Choroid plexus epithelial cell (primary cell): ENCODE data around the gene DDX59.

Source experiments
- DNase-seq: peaks from one replicate; pipeline ENCODE4 v3.0.0-alpha.2; 2010; ENCODE audit warnings: low read depth
- H3K4me3 ChIP-seq: 2 replicates; pipeline ENCODE4 v1.5.1; 2011; ENCODE audit warnings: low read depth, mild to moderate bottlenecking, control low read depth, low read length, moderate library complexity
- CTCF ChIP-seq: conservative IDR thresholded peaks from 2 replicates; pipeline ENCODE4 v1.5.1; 2011; ENCODE audit warnings: low read depth, mild to moderate bottlenecking, control low read depth, inconsistent platforms, low read length, moderate library complexity

Gene DDX59

GRCh38 chr1:200626853-200627534 is 42.7 kb downstream of the DDX59 start:
- DNase-seq, result no peak
- TF ChIP-seq CTCF, result no peak
- H3K4me3 ChIP-seq, result no peak overlapping the region

- no peak overlapping the region for H3K4me3 ChIP-seq
- peak; percentile 60 for DNase-seq
- TF ChIP-seq CTCF, result no peak
Observed at GRCh38 chr1:200625381-200625824, 44.3 kb downstream of the DDX59 start.

GRCh38 chr1:200624679-200625335 is 44.9 kb downstream of the DDX59 start:
- TF ChIP-seq CTCF, result no peak
- DNase-seq, result peak; percentile 15

GRCh38 chr1:200620273-200621131 is 49.2 kb downstream of the DDX59 start, which contains the start of gene KIF14:
KIF14 (minus strand) TSS chr1:200620751; CDS start chr1:200618723, 2,028 bp downstream.
- peak within 1 kb of the TSS; percentile 94 for H3K4me3 ChIP-seq
- DNase-seq, result peak; percentile 90
- no peak for TF ChIP-seq CTCF

More at GRCh38 chr1:200624679-200625335, 44.9 kb downstream of the DDX59 start:
- H3K4me3 ChIP-seq, result no peak overlapping the region

- TF ChIP-seq CTCF, result no peak
- DNase-seq, result no peak
- H3K4me3 ChIP-seq, result peak overlapping the region; percentile 94
Observed at GRCh38 chr1:200619894-200620272, 49.8 kb downstream of the DDX59 start.

GRCh38 chr1:200610846-200611245 is 58.9 kb downstream of the DDX59 start:
- DNase-seq, result peak; percentile 75

More at GRCh38 chr1:200610846-200611245, 58.9 kb downstream of the DDX59 start:
- H3K4me3 ChIP-seq, result no peak overlapping the region
- no peak for TF ChIP-seq CTCF
